Mesendoderm (in vitro differentiated cells): ENCODE data around the gene CDC42BPA.
"Not testable (repeated sequence)": the region's sequence is repeated elsewhere in the genome, so short reads cannot be mapped to it uniquely, and the experiment has no call there.

Experiments
- DNase-seq: peaks from one replicate; pipeline ENCODE4 v3.0.0; 2013
- H2AK5ac ChIP-seq: 2 replicates; pipeline ENCODE4 v1.6.1; 2013; ENCODE audit warnings: low read length, inconsistent platforms
- H2BK120ac ChIP-seq: 2 replicates; pipeline ENCODE4 v1.6.1; 2013; ENCODE audit warnings: low read depth, mild to moderate bottlenecking, low read length, moderate library complexity, mixed read lengths
- H2BK15ac ChIP-seq: replicated peaks from 2 replicates; pipeline ENCODE4 v1.6.1; 2013; ENCODE audit warnings: low read depth, mild to moderate bottlenecking, moderate library complexity
- H2BK5ac ChIP-seq: 2 replicates; pipeline ENCODE4 v1.6.1; 2013; ENCODE audit warnings: low read length, inconsistent platforms
- H3K18ac ChIP-seq: 2 replicates; pipeline ENCODE4 v1.6.1; 2013; ENCODE audit warnings: mild to moderate bottlenecking, low read length, mixed read lengths
- H3K23ac ChIP-seq: one replicate; pipeline ENCODE4 v1.6.1; 2013; ENCODE audit warnings: low read length
- H3K27ac ChIP-seq: 2 replicates; pipeline ENCODE4 v1.5.1; 2013; ENCODE audit warnings: low read depth, mild to moderate bottlenecking, inconsistent platforms, low read length, moderate library complexity
- H3K27me3 ChIP-seq: 2 replicates; pipeline ENCODE4 v1.6.1; 2013; ENCODE audit warnings: low read length, control low read depth, mild to moderate bottlenecking, inconsistent platforms; ENCODE audit not compliant: insufficient read depth, poor library complexity
- H3K36me3 ChIP-seq: 2 replicates; pipeline ENCODE4 v1.6.1; 2013; ENCODE audit warnings: low read length, inconsistent platforms; ENCODE audit not compliant: control insufficient read depth, insufficient read depth
- H3K4ac ChIP-seq: one replicate; pipeline ENCODE4 v1.6.1; 2013; ENCODE audit warnings: low read depth, mild to moderate bottlenecking, low read length, moderate library complexity
- H3K4me1 ChIP-seq: 2 replicates; pipeline ENCODE4 v1.6.1; 2013; ENCODE audit warnings: low read depth, low read length, inconsistent platforms; ENCODE audit not compliant: control insufficient read depth
- H3K4me2 ChIP-seq: 2 replicates; pipeline ENCODE4 v1.6.1; 2013; ENCODE audit warnings: low read length
- H3K4me3 ChIP-seq: 2 replicates; pipeline ENCODE4 v1.5.1; 2013; ENCODE audit warnings: mild to moderate bottlenecking, low read length
- H3K56ac ChIP-seq: one replicate; pipeline ENCODE4 v1.6.1; 2013; ENCODE audit warnings: low read length
- H3K79me1 ChIP-seq: 2 replicates; pipeline ENCODE4 v1.6.1; 2013; ENCODE audit warnings: low read length, inconsistent platforms
- H3K79me2 ChIP-seq: 2 replicates; pipeline ENCODE4 v1.6.1; 2013; ENCODE audit warnings: mild to moderate bottlenecking, low read length; ENCODE audit not compliant: control insufficient read depth, insufficient read depth
- H3K9ac ChIP-seq: 2 replicates; pipeline ENCODE4 v1.6.1; 2013; ENCODE audit warnings: low read length, inconsistent platforms
- H4K5ac ChIP-seq: one replicate; pipeline ENCODE4 v1.6.1; 2013; ENCODE audit warnings: low read length
- H4K8ac ChIP-seq: one replicate; pipeline ENCODE4 v1.6.1; 2013; ENCODE audit warnings: low read depth, mild to moderate bottlenecking, control low read depth, low read length, moderate library complexity
- WGBS: extraction: QIAGEN DNeasy Blood & Tissue Kit; methylation state at CpG from one replicate; pipeline ENCODE4 v1.1.7; 2013; ENCODE audit warnings: low lambda C conversion rate, missing lambda C conversion rate; ENCODE audit not compliant: insufficient coverage; ENCODE audit errors: extremely low coverage; 5-methylcytosine and 5-hydroxymethylcytosine counted together

The CDC42BPA gene

DNA sequence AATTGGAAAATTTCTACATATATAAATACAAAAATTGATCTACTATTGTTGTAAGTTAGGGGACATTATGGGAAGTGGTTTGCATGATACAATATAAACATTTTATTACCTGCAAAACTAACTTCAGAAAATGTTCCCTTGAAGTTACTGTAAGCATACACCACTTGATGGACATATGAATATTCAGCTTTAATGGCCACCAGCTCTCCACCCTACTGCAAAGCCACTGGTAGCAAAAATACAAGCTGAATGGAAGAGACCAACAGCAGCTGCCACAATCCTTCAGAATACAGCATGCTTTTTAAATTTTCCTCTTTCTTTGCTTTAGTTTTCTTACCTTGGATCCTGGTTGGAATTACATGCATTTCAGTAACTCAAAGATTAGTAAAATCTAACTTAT is 308.4 kb downstream of the CDC42BPA start:
- Histone ChIP-seq H4K8ac (no peak overlapping the region), H2AK5ac (no peak overlapping the region), H3K27ac (no peak overlapping the region), H3K4me3 (no peak overlapping the region), H3K9ac (no peak overlapping the region), H2BK5ac (no peak overlapping the region), H2BK15ac (no peak overlapping the region), H3K36me3 (no peaks in the 10 kb centered on the region), H3K23ac (no peak overlapping the region), H4K5ac (no peak overlapping the region), H2BK120ac (no peak overlapping the region), H3K4ac (no peak overlapping the region), H3K56ac (no peak overlapping the region), H3K79me1 (no peaks in the 10 kb centered on the region), H3K18ac (no peak overlapping the region), H3K4me2 (no peak overlapping the region), H3K27me3 (no peaks in the 10 kb centered on the region), H3K79me2 (no peaks in the 10 kb centered on the region), H3K4me1 (no peaks in the 10 kb centered on the region)
- no peak for DNase-seq

DNA sequence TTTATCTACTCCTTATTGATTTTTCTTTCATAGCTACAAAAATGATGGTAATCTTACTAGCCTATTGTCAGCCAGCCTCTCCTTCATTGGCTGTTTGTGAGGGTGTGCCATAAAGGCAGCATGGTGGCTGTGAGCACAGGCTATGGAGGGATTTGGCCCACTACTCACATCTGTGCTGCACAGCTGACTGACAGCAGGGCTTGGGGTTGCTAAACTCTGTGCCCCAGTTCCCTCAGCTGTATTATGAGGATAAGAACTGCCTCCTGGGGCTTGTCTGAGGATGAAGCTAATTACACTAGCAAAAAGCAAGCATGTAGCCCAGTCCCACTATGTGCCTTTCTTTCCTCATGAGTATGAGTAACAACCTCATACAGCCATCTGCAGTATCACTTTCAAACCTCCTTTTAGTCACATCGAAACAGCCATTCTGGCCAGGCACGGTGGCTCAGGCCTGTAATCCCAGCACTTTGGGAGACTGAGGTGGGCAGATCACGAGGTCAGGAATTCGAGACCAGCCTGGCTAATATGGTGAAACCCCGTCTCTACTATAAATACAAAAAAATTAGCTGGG is 312.0 kb downstream of the CDC42BPA start:
- WGBS: no CpG with 5 or more reads among the region's 5 CpGs
- Histone ChIP-seq H3K27ac (no peak overlapping the region), H3K4ac (no peak overlapping the region), H3K4me1 (no peaks in the 10 kb centered on the region), H3K36me3 (no peaks in the 10 kb centered on the region), H3K23ac (no peak overlapping the region), H3K56ac (no peak overlapping the region), H4K5ac (no peak overlapping the region), H3K18ac (no peak overlapping the region), H3K79me2 (no peaks in the 10 kb centered on the region), H3K79me1 (no peaks in the 10 kb centered on the region), H2AK5ac (no peak overlapping the region), H3K9ac (no peak overlapping the region), H4K8ac (no peak overlapping the region), H3K4me2 (no peak overlapping the region), H2BK15ac (no peak overlapping the region), H2BK120ac (no peak overlapping the region), H2BK5ac (no peak overlapping the region), H3K4me3 (no peak overlapping the region), H3K27me3 (no peaks in the 10 kb centered on the region)
- no peak for DNase-seq

DNA sequence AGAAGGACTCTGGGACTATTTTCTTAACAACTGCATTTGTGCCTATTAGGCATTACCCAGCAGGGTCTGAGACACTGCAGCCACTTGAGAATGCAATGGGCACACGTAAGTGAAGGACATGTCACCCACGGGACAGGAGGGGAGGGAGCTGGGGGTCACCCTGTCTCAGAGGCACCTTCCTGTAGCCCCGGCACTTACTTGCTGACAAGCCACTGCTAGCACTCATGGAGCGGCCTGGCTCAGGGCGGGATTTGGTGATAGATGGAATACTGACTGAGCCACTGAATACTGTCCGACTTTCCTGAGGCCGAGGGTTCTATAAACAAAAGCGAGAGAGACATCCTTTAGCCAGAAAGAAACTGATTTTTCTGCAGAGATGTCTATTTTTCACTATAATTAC is 313.5 kb downstream of the CDC42BPA start:
- Histone ChIP-seq H4K5ac (no peak overlapping the region), H3K4me3 (no peak overlapping the region), H3K23ac (no peak overlapping the region), H3K4me2 (no peak overlapping the region), H3K27ac (no peak overlapping the region), H2AK5ac (no peak overlapping the region), H3K4ac (no peak overlapping the region), H3K79me1 (no peaks in the 10 kb centered on the region), H3K4me1 (no peaks in the 10 kb centered on the region), H4K8ac (no peak overlapping the region), H2BK5ac (no peak overlapping the region), H3K27me3 (no peaks in the 10 kb centered on the region), H2BK120ac (no peak overlapping the region), H3K9ac (no peak overlapping the region), H3K56ac (no peak overlapping the region), H3K18ac (no peak overlapping the region), H2BK15ac (no peak overlapping the region), H3K36me3 (no peaks in the 10 kb centered on the region), H3K79me2 (no peaks in the 10 kb centered on the region)
- no peak for DNase-seq
- WGBS: no CpG with 5 or more reads among the region's 8 CpGs

DNA sequence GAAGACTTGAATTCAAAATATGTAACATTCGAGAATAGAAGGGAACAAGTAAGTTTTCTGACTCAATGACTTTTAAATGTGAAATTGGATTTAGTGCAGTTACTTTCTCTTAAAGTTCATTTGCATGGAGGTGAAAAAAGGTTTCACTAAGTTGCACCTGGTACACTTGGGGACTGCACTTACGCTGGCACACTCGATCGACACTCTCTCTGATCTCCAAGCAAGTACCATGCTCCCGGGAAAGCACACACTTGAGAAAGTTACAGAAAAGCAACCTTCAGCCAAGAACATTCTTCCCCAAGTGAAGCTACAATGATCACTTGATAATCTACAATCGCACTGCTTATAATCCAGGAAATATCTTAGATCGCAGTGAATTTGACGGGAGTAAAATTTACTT is 315.1 kb downstream of the CDC42BPA start:
- Histone ChIP-seq H3K79me1 (no peaks in the 10 kb centered on the region), H3K36me3 (no peaks in the 10 kb centered on the region), H4K5ac (no peak overlapping the region), H3K9ac (no peak overlapping the region), H3K4me1 (no peaks in the 10 kb centered on the region), H3K4me3 (no peak overlapping the region), H2BK15ac (no peak overlapping the region), H3K4me2 (no peak overlapping the region), H2AK5ac (no peak overlapping the region), H2BK5ac (no peak overlapping the region), H3K23ac (no peak overlapping the region), H3K79me2 (no peaks in the 10 kb centered on the region), H4K8ac (no peak overlapping the region), H3K27ac (no peak overlapping the region), H3K56ac (no peak overlapping the region), H2BK120ac (no peak overlapping the region), H3K18ac (no peak overlapping the region), H3K27me3 (no peaks in the 10 kb centered on the region), H3K4ac (no peak overlapping the region)
- no CpG with 5 or more reads among the region's 8 CpGs for WGBS
- DNase-seq: no peak

DNA sequence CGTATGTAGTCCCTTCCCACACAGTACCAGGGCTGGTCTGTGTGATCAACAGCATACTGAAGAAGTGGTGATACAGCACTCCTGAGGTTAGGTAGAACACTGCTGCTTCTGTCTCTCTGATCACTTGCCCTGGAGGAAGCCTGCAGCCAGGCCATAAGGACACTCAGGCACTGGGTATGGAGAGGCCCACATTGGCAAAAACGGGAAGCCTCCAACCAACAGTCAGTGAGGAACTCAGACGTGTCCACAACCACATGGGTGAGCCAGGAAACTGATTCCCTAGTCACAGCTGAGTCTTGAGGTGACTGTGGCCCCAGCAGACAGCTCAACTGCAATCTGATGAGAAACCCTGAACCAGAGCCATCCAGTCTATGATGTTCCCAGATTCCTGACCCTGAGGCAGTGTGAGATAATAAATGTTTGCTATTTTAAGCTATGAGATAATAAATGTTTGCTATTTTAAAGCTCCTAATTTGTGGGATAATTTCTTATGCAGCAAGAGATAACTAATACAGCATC is 315.7 kb downstream of the CDC42BPA start:
- Histone ChIP-seq H3K36me3 (no peaks in the 10 kb centered on the region), H3K23ac (no peak overlapping the region), H3K4me2 (no peak overlapping the region), H3K4ac (no peak overlapping the region), H3K4me1 (no peaks in the 10 kb centered on the region), H2AK5ac (no peak overlapping the region), H4K5ac (no peak overlapping the region), H2BK15ac (no peak overlapping the region), H3K79me2 (no peaks in the 10 kb centered on the region), H3K27me3 (no peaks in the 10 kb centered on the region), H3K9ac (no peak overlapping the region), H3K79me1 (no peaks in the 10 kb centered on the region), H3K56ac (no peak overlapping the region), H3K4me3 (no peak overlapping the region), H3K27ac (no peak overlapping the region), H2BK120ac (no peak overlapping the region), H3K18ac (no peak overlapping the region), H2BK5ac (no peak overlapping the region), H4K8ac (no peak overlapping the region)
- WGBS: no CpG with 5 or more reads among the region's 3 CpGs
- DNase-seq: no peak

DNA sequence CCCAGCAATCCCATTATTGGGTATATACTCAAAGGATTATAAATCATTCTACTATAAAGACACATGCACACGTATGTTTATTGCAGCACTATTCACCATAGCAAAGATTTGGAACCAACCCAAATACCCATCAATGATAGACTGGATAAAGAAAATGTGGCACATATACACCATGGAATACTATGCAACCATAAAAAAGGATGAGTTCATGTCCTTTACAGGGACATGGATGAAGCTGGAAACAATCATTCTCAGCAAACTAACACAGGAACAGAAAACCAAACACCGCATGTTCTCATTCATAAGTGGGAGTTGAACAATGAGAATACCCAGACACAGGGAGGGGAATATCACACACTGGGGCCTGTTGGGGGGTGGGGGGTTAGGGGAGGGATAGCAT is 318.7 kb downstream of the CDC42BPA start:
- WGBS: no CpG with 5 or more reads among the region's 2 CpGs
- not testable (repeated sequence) for H3K4me2 ChIP-seq, H4K8ac ChIP-seq, H3K27ac ChIP-seq, H3K9ac ChIP-seq, H3K4ac ChIP-seq, H4K5ac ChIP-seq, DNase-seq, H2AK5ac ChIP-seq, H3K56ac ChIP-seq, H3K79me1 ChIP-seq, H3K79me2 ChIP-seq, H3K23ac ChIP-seq, H2BK15ac ChIP-seq, H3K4me3 ChIP-seq, H3K27me3 ChIP-seq, H2BK120ac ChIP-seq, H2BK5ac ChIP-seq, H3K4me1 ChIP-seq, H3K36me3 ChIP-seq, H3K18ac ChIP-seq
